H9 (cell line): Measurements from ENCODE around the gene S100A2. TPM values are rescaled to one million over a fixed set of nuclear protein-coding genes. Genes with fewer than 3 reads are reported as not detected.

Experiments used
- DNase-seq: peaks from one replicate; pipeline ENCODE4 v3.0.0-alpha.2; 2017
- H2AFZ ChIP-seq: one replicate; pipeline ENCODE4 v1.6.1; 2013; ENCODE audit warnings: mild to moderate bottlenecking, low read length, control low read depth, moderate library complexity
- H2AK5ac ChIP-seq: 2 replicates; pipeline ENCODE4 v1.6.1; 2013; ENCODE audit warnings: low read length, control low read depth, mixed read lengths; ENCODE audit not compliant: insufficient read length
- H2BK120ac ChIP-seq: one replicate; pipeline ENCODE4 v1.6.1; 2013; ENCODE audit warnings: low read depth, mild to moderate bottlenecking, low read length, control low read depth, inconsistent platforms; ENCODE audit not compliant: poor library complexity, severe bottlenecking
- H2BK12ac ChIP-seq: 2 replicates; pipeline ENCODE4 v1.6.1; 2013; ENCODE audit warnings: low read length, control low read depth, mixed read lengths, low read depth; ENCODE audit not compliant: insufficient read length
- H2BK15ac ChIP-seq: 2 replicates; pipeline ENCODE4 v1.6.1; 2013; ENCODE audit warnings: low read depth, low read length, control low read depth
- H2BK20ac ChIP-seq: one replicate; pipeline ENCODE4 v1.6.1; 2013; ENCODE audit warnings: low read depth, mild to moderate bottlenecking, low read length, control low read depth, inconsistent platforms; ENCODE audit not compliant: poor library complexity, severe bottlenecking
- H2BK5ac ChIP-seq: 2 replicates; pipeline ENCODE4 v1.6.1; 2013; ENCODE audit warnings: low read length, control low read depth, mixed read lengths; ENCODE audit not compliant: insufficient read length
- H3K14ac ChIP-seq: 2 replicates; pipeline ENCODE4 v1.6.1; 2013; ENCODE audit warnings: low read length, control low read depth; ENCODE audit not compliant: insufficient read depth
- H3K18ac ChIP-seq: 2 replicates; pipeline ENCODE4 v1.6.1; 2013; ENCODE audit warnings: low read depth, mild to moderate bottlenecking, mixed read lengths, low read length, control low read depth; ENCODE audit not compliant: insufficient read length
- H3K23ac ChIP-seq: 2 replicates; pipeline ENCODE4 v1.6.1; 2013; ENCODE audit warnings: low read length, control low read depth, mixed read lengths, low read depth; ENCODE audit not compliant: insufficient read length
- H3K23me2 ChIP-seq: 2 replicates; pipeline ENCODE4 v1.6.1; 2013; ENCODE audit warnings: low read depth, mild to moderate bottlenecking, mixed read lengths, low read length, control low read depth; ENCODE audit not compliant: insufficient read length, poor library complexity, severe bottlenecking
- H3K27ac ChIP-seq: 2 replicates; pipeline ENCODE4 v1.5.1; 2013; ENCODE audit warnings: low read length, control low read depth, mixed read lengths, low read depth; ENCODE audit not compliant: insufficient read length
- H3K27me3 ChIP-seq: 2 replicates; pipeline ENCODE4 v1.6.1; 2013; ENCODE audit warnings: low read length, control low read depth, inconsistent platforms; ENCODE audit not compliant: insufficient read depth
- H3K4ac ChIP-seq: 2 replicates; pipeline ENCODE4 v1.6.1; 2013; ENCODE audit warnings: low read depth, mild to moderate bottlenecking, control low read depth, inconsistent platforms, low read length, moderate library complexity
- H3K4me1 ChIP-seq: 2 replicates; pipeline ENCODE4 v1.6.1; 2013; ENCODE audit warnings: low read length, control low read depth, inconsistent platforms; ENCODE audit not compliant: insufficient read depth
- H3K4me2 ChIP-seq: 2 replicates; pipeline ENCODE4 v1.6.1; 2013; ENCODE audit warnings: low read length, control low read depth, mixed read lengths; ENCODE audit not compliant: insufficient read length, insufficient read depth
- H3K56ac ChIP-seq: 2 replicates; pipeline ENCODE4 v1.6.1; 2013; ENCODE audit warnings: low read depth, mild to moderate bottlenecking, mixed read lengths, low read length, control low read depth; ENCODE audit not compliant: insufficient read length
- H3K79me1 ChIP-seq: 2 replicates; pipeline ENCODE4 v1.6.1; 2013; ENCODE audit warnings: low read depth, mild to moderate bottlenecking, moderate library complexity, low read length, control low read depth, inconsistent platforms; ENCODE audit not compliant: insufficient read depth, poor library complexity, severe bottlenecking
- H3K79me2 ChIP-seq: 2 replicates; pipeline ENCODE4 v1.6.1; 2013; ENCODE audit warnings: low read length, control low read depth, inconsistent platforms; ENCODE audit not compliant: insufficient read depth
- H3K9ac ChIP-seq: 2 replicates; pipeline ENCODE4 v1.6.1; 2013; ENCODE audit warnings: low read length, control low read depth, mixed read lengths; ENCODE audit not compliant: insufficient read length; ENCODE audit errors: extremely low read depth
- H3K9me3 ChIP-seq: one replicate; pipeline ENCODE4 v1.6.1; 2013; ENCODE audit warnings: low read depth, low read length, inconsistent platforms; ENCODE audit not compliant: control insufficient read depth
- H3T11ph ChIP-seq: one replicate; pipeline ENCODE4 v1.6.1; 2013; ENCODE audit warnings: mild to moderate bottlenecking, low read length, control low read depth, inconsistent platforms
- H4K20me1 ChIP-seq: one replicate; pipeline ENCODE4 v1.6.1; 2013; ENCODE audit not compliant: control insufficient read depth, insufficient read length, insufficient read depth
- H4K5ac ChIP-seq: 2 replicates; pipeline ENCODE4 v1.6.1; 2013; ENCODE audit warnings: low read depth, mild to moderate bottlenecking, mixed read lengths, low read length, control low read depth; ENCODE audit not compliant: insufficient read length
- H4K8ac ChIP-seq: replicated peaks from 2 replicates; pipeline ENCODE4 v1.6.1; 2013; ENCODE audit warnings: low read length, control low read depth, mixed read lengths, low read depth; ENCODE audit not compliant: insufficient read length
- H4K91ac ChIP-seq: 2 replicates; pipeline ENCODE4 v1.6.1; 2013; ENCODE audit warnings: low read depth, mild to moderate bottlenecking, moderate library complexity, mixed read lengths, low read length, control low read depth; ENCODE audit not compliant: insufficient read length
- H3K27ac Mint-ChIP-seq, 3 experiments: 2 replicates in 2 of 3; 3 replicates in 1 of 3; pipeline ENCODE4 v1.8.0; 2020 to 2021; ENCODE audit warnings: mixed read lengths in 3 of 3, mild to moderate bottlenecking in 1 of 3, moderate library complexity in 1 of 3
- H3K27me3 Mint-ChIP-seq: 2 replicates; pipeline ENCODE4 v1.8.0; 2021; ENCODE audit warnings: low read depth, mild to moderate bottlenecking, moderate library complexity, mixed read lengths
- H3K36me3 Mint-ChIP-seq, 3 experiments: 2 replicates in 2 of 3; 3 replicates in 1 of 3; pipeline ENCODE4 v1.8.0; 2020 to 2021; ENCODE audit warnings: low read depth in 3 of 3, mixed read lengths in 3 of 3; ENCODE audit not compliant: insufficient read depth in 1 of 3
- H3K4me1 Mint-ChIP-seq, 2 experiments: 2 replicates each; pipeline ENCODE4 v1.8.0; 2020; ENCODE audit warnings: mixed read lengths in 2 of 2
- H3K4me3 Mint-ChIP-seq, 2 experiments: 2 replicates in 1 of 2; 3 replicates in 1 of 2; pipeline ENCODE4 v1.8.0; 2020 to 2021; ENCODE audit warnings: mild to moderate bottlenecking in 2 of 2, mixed read lengths in 2 of 2, moderate library complexity in 1 of 2
- H3K9me3 Mint-ChIP-seq, 2 experiments: 2 replicates in 1 of 2; 3 replicates in 1 of 2; pipeline ENCODE4 v1.8.0; 2020; ENCODE audit warnings: mild to moderate bottlenecking in 2 of 2, mixed read lengths in 2 of 2, moderate library complexity in 1 of 2
- WGBS: extraction: QIAGEN DNeasy Blood & Tissue Kit; methylation state at CpG from one replicate; pipeline ENCODE4 v1.1.7; 2013; ENCODE audit warnings: missing lambda C conversion rate, low lambda C conversion rate, mixed read lengths; ENCODE audit not compliant: insufficient read length; ENCODE audit errors: extremely low coverage; 5-methylcytosine and 5-hydroxymethylcytosine counted together
- total RNA-seq: library from RNA; stranded (reverse); gene quantifications from 2 replicates; pipeline ENCODE4 v1.2.1, GENCODE V29; 2021
- TF ChIP-seq, protein P1 (sequence below): fragments of 200-600 bp; sonication (generic); conservative IDR thresholded peaks from 3 replicates; pipeline ENCODE4 v1.8.0; 2021; ENCODE audit warnings: antibody characterized with exemption, mild to moderate bottlenecking

Gene S100A2
- total RNA-seq, 1 experiment from 2014 or later: 0.57 TPM

GRCh38 chr1:153586347-153586746 is 20.7 kb upstream of the S100A2 start:
- Histone ChIP-seq H4K8ac (no peak overlapping the region), H4K91ac (no peak overlapping the region), H3K4ac (no peak overlapping the region), H3K79me2 (no peaks in the 10 kb centered on the region), H2BK5ac (no peak overlapping the region), H3K56ac (no peak overlapping the region), H3K79me1 (no peaks in the 10 kb centered on the region), H3K27me3 (no peaks in the 10 kb centered on the region), H2BK120ac (no peak overlapping the region), H3K27ac (no peak overlapping the region), H3K9ac (no peak overlapping the region), H2BK20ac (no peak overlapping the region), H4K5ac (no peak overlapping the region), H2BK15ac (no peak overlapping the region), H3K9me3 (no peaks in the 10 kb centered on the region), H3K23me2 (no peaks in the 10 kb centered on the region), H3T11ph (no peak overlapping the region), H3K23ac (no peak overlapping the region), H2AFZ (no peak overlapping the region), H2AK5ac (no peak overlapping the region), H3K14ac (no peak overlapping the region), H3K18ac (no peak overlapping the region), H3K4me1 (no peaks in the 10 kb centered on the region; the same call in 1 of the 2 replicates), H2BK12ac (no peak overlapping the region), H3K4me2 (no peak overlapping the region), H4K20me1 (no peaks in the 10 kb centered on the region)
- H3K4me1 Mint-ChIP-seq: peaks cover 9 to 16% of the 10 kb centered on the region in 2 experiments; a peak in 3 of 4 replicates
- no peak overlapping the region for H3K27ac Mint-ChIP-seq
- H3K27me3 Mint-ChIP-seq: no peaks in the 10 kb centered on the region; the same call in 1 of the 2 replicates
- H3K9me3 Mint-ChIP-seq: no peaks in the 10 kb centered on the region
- TF ChIP-seq, protein P1, sequence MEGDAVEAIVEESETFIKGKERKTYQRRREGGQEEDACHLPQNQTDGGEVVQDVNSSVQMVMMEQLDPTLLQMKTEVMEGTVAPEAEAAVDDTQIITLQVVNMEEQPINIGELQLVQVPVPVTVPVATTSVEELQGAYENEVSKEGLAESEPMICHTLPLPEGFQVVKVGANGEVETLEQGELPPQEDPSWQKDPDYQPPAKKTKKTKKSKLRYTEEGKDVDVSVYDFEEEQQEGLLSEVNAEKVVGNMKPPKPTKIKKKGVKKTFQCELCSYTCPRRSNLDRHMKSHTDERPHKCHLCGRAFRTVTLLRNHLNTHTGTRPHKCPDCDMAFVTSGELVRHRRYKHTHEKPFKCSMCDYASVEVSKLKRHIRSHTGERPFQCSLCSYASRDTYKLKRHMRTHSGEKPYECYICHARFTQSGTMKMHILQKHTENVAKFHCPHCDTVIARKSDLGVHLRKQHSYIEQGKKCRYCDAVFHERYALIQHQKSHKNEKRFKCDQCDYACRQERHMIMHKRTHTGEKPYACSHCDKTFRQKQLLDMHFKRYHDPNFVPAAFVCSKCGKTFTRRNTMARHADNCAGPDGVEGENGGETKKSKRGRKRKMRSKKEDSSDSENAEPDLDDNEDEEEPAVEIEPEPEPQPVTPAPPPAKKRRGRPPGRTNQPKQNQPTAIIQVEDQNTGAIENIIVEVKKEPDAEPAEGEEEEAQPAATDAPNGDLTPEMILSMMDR: no peak
- H3K4me3 Mint-ChIP-seq: no peak overlapping the region
- no peaks in the 10 kb centered on the region for H3K36me3 Mint-ChIP-seq
- WGBS: no CpG with 5 or more reads among the region's 1 CpG
- DNase-seq: no peak
